OCI-LY7 (cell line): ENCODE results near the gene AIP. TPM values are rescaled to one million over a fixed set of nuclear protein-coding genes. Genes with fewer than 3 reads are reported as not detected.
"Not testable (repeated sequence)": the region's sequence is repeated elsewhere in the genome, so short reads cannot be mapped to it uniquely, and the experiment has no call there.

Source experiments
- BruUV-seq: library from RNA; stranded (reverse); fragments of 400-500 nt; replicated peaks from 2 replicates; lab custom pipeline; 2021; lab: Mats Ljungman, UMichigan
- CTCF ChIA-PET: fragments of 300-600 bp; sonication (Branson Sonifier 250); formaldehyde crosslinking; loops from one replicate; lab custom pipeline; 2022; ENCODE audit warnings: antibody characterized with exemption; ENCODE audit not compliant: unreplicated experiment; lab: Charles Lee
- POLR2A ChIA-PET: fragments of 300-600 bp; sonication (Branson Sonifier 250); formaldehyde crosslinking; loops from one replicate; lab custom pipeline; 2022; ENCODE audit warnings: antibody characterized with exemption; lab: Charles Lee
- DNase-seq: peaks from one replicate; pipeline ENCODE4 v3.0.0-alpha.2; 2015; ENCODE audit warnings: low spot score
- H2AFZ ChIP-seq: fragments of 200-600 bp; sonication (generic), shearing (Covaris generic); 2 replicates; pipeline ENCODE4 v1.6.1; 2014; ENCODE audit warnings: mild to moderate bottlenecking, antibody characterized with exemption, low read length, moderate library complexity
- H3K27ac ChIP-seq: fragments of 200-600 bp; sonication (generic); 2 replicates; pipeline ENCODE4 v1.5.1; 2014; ENCODE audit warnings: mixed run types, low read depth, mild to moderate bottlenecking, moderate library complexity, low read length, inconsistent platforms; ENCODE audit not compliant: poor library complexity, severe bottlenecking
- H3K36me3 ChIP-seq: fragments of 200-600 bp; sonication (generic); 2 replicates; pipeline ENCODE4 v1.6.1; 2014; ENCODE audit warnings: mild to moderate bottlenecking, antibody characterized with exemption, low read length, moderate library complexity, mixed read lengths; ENCODE audit not compliant: insufficient read depth
- H3K4me1 ChIP-seq: fragments of 200-600 bp; sonication (generic); 2 replicates; pipeline ENCODE4 v1.5.1; 2014; ENCODE audit warnings: mild to moderate bottlenecking, low read length; ENCODE audit not compliant: insufficient read depth, poor library complexity, severe bottlenecking
- H3K4me2 ChIP-seq: fragments of 200-600 bp; sonication (generic); 2 replicates; pipeline ENCODE4 v1.6.1; 2014; ENCODE audit warnings: mild to moderate bottlenecking, low read length
- H3K4me3 ChIP-seq: fragments of 200-600 bp; sonication (generic); 2 replicates; pipeline ENCODE4 v1.5.1; 2014; ENCODE audit warnings: mild to moderate bottlenecking, low read depth, low read length; ENCODE audit not compliant: poor library complexity, severe bottlenecking
- H3K79me2 ChIP-seq: fragments of 200-600 bp; sonication (generic); 2 replicates; pipeline ENCODE4 v1.6.1; 2016; ENCODE audit warnings: low read depth, mild to moderate bottlenecking, low read length, moderate library complexity, mixed read lengths; ENCODE audit not compliant: insufficient read depth
- H3K9me2 ChIP-seq: fragments of 200-600 bp; sonication (generic); 2 replicates; pipeline ENCODE4 v1.6.1; 2016; ENCODE audit warnings: mild to moderate bottlenecking, low read length, mixed read lengths; ENCODE audit not compliant: insufficient read depth
- H3K9me3 ChIP-seq: fragments of 200-600 bp; sonication (generic); 2 replicates; pipeline ENCODE4 v1.6.1; 2014; ENCODE audit warnings: mild to moderate bottlenecking, mixed run types, low read length, mixed read lengths
- H4K20me1 ChIP-seq: fragments of 200-600 bp; sonication (generic); 2 replicates; pipeline ENCODE4 v1.6.1; 2014; ENCODE audit warnings: mild to moderate bottlenecking, antibody characterized with exemption, low read length, moderate library complexity, mixed read lengths; ENCODE audit not compliant: insufficient read depth
- CTCF ChIP-seq: fragments of 200-600 bp; sonication (generic); conservative IDR thresholded peaks from 2 replicates; pipeline ENCODE4 v1.5.1; 2014; ENCODE audit warnings: mild to moderate bottlenecking, antibody characterized with exemption, low read length, moderate library complexity, mixed read lengths
- EZH2phosphoT487 ChIP-seq: fragments of 200-600 bp; sonication (generic); IDR thresholded peaks from 2 replicates; pipeline ENCODE4 v1.6.1; 2018; ENCODE audit warnings: low read depth, borderline replicate concordance, mild to moderate bottlenecking, mixed run types, antibody characterized with exemption, low read length, moderate library complexity, mixed read lengths
- intact Hi-C: fragments of 100-400 bp; cut with micrococcal nuclease; formaldehyde crosslinking; loops from one replicate; pipeline ENCODE4 v1.10.0; 2022; ENCODE audit not compliant: unreplicated experiment
- total RNA-seq, 2 experiments: library from RNA; depleted of rRNA in 1 of 2; stranded (reverse); fragments of >200 nt in 1 of 2; shearing (Covaris generic) in 1 of 2; gene quantifications; 2 replicates each; pipeline ENCODE4 v1.2.3, GENCODE V29; 2014 to 2022

The AIP gene
- total RNA-seq, 2 experiments from 2014 or later: 112 to 125 TPM

DNA sequence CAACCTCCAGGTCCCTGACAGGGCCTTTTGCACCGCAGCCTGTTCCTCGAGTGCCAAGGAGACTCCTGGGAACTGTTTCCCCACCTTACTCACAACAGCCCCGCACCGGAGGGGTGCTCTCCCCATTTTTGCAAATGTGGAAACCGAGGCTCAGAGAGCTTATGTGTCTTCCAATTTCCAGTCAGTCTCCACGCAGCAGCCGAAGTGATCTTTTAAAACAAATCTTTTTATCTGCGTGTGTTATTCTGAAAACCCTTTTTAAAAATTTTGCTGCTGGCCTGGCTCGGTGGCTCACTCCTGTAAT is 13.4 kb upstream of the AIP start:
- H3K4me1 ChIP-seq: peaks cover 49% of the 10 kb centered on the region
- peak overlapping the region; percentile 61; the same call in 1 of the 2 replicates for H2AFZ ChIP-seq
- no peaks in the 10 kb centered on the region for H3K9me3 ChIP-seq
- H3K79me2 ChIP-seq: peaks cover 23% of the 10 kb centered on the region; the same call in 1 of the 2 replicates
- no peaks in the 10 kb centered on the region for H3K9me2 ChIP-seq
- no peaks in the 10 kb centered on the region for H3K36me3 ChIP-seq
- TF ChIP-seq EZH2phosphoT487 (no peak), CTCF (peak; percentile 41; the same call in 1 of the 2 replicates)
- ChIA-PET CTCF (no interaction called here), POLR2A (interaction anchor here (1.2 to 4.2 kb wide), 4 partner anchors 9 to 32 kb away, joined by 3 to 20 read pairs (median 12); partner anchors contain the start of gene PTPRCAP)
- H3K27ac ChIP-seq: no peak overlapping the region
- DNase-seq: no peak
- peak overlapping the region; percentile 78 for H3K4me2 ChIP-seq
- H4K20me1 ChIP-seq: no peaks in the 10 kb centered on the region
- intact Hi-C loops: loop anchor here (1.0 to 5.0 kb wide), 4 partner anchors 32 to 117 kb away; partner anchors contain the start of genes POLD4 and PTPRCAP
- no TSS peak for BruUV-seq
- H3K4me3 ChIP-seq: peak overlapping the region; percentile 87

DNA sequence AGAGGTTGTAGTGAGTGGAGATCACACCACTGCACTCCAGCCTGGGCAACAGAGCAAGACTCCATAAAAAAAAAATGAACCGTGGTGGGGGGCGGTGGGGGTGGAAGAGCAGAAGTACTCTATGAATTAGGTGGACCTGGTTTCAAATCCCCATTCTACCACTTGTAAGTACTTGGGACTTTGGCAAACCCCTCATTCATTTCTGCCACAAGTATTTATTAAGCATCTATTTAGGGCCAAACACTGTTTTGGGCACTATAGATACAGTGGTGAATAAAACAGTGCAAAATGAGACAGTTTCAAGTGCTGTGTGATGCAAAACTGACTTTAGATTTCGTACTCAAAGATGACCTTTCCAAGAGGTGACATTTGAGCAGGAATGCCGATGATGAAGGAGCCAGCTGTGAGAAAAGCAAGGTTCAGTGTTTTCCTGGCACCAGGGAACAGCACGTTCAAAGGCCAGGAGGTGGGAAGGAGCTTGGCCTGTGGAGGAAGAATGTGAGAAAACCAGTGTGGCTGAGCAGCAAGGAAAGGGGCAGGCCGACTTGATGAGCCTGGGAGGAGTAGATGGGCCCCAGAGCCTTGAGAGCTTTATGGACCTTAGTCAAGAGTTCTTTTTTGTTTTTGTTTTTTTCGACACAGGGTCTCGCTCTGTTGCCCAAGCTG is 12.4 kb upstream of the AIP start:
- DNase-seq: no peak
- TF ChIP-seq EZH2phosphoT487: no peak
- TF ChIP-seq CTCF: no peak
- no peaks in the 10 kb centered on the region for H4K20me1 ChIP-seq
- CTCF ChIA-PET: no interaction called here
- H3K27ac ChIP-seq: no peak overlapping the region
- H2AFZ ChIP-seq: no peak overlapping the region
- no peaks in the 10 kb centered on the region for H3K9me2 ChIP-seq
- intact Hi-C loops: no loop called here
- H3K4me2 ChIP-seq: 0 out of 2 replicates have a peak overlapping the region, but pooled peaks have one; percentile 13
- H3K4me3 ChIP-seq: no peak overlapping the region
- no peaks in the 10 kb centered on the region for H3K9me3 ChIP-seq
- POLR2A ChIA-PET: interaction anchor here (0.6 to 4.2 kb wide), 5 partner anchors 12 to 230 kb away, joined by 3 to 13 read pairs (median 4); partner anchors contain the start of gene AIP
- H3K4me1 ChIP-seq: peaks cover 45% of the 10 kb centered on the region
- H3K79me2 ChIP-seq: peaks cover 16% of the 10 kb centered on the region; the same call in 1 of the 2 replicates
- no TSS peak for BruUV-seq
- H3K36me3 ChIP-seq: no peaks in the 10 kb centered on the region

- Histone ChIP-seq H3K4me2 (no peak overlapping the region), H3K79me2 (peaks cover 10% of the 10 kb centered on the region; the same call in 1 of the 2 replicates), H3K27ac (no peak overlapping the region), H3K9me3 (no peaks in the 10 kb centered on the region), H3K36me3 (no peaks in the 10 kb centered on the region), H3K4me1 (peaks cover 23% of the 10 kb centered on the region), H3K4me3 (no peak overlapping the region), H3K9me2 (no peaks in the 10 kb centered on the region), H2AFZ (no peak overlapping the region), H4K20me1 (no peaks in the 10 kb centered on the region)
- TF ChIP-seq CTCF (no peak), EZH2phosphoT487 (no peak)
- intact Hi-C loops: no loop called here
- ChIA-PET POLR2A (interaction anchor here (0.6 kb wide), 1 partner anchor 33 kb away, joined by 3 read pairs; no protein-coding TSS in a partner anchor), CTCF (no interaction called here)
- BruUV-seq: no TSS peak
- no peak for DNase-seq
Measured at GRCh38 chr11:67472882-67473281, 9.9 kb upstream of the AIP start.

GRCh38 chr11:67476692-67477091 is 6.1 kb upstream of the AIP start:
- H2AFZ ChIP-seq, CTCF ChIA-PET, H3K27ac ChIP-seq, H3K4me1 ChIP-seq, H3K79me2 ChIP-seq, POLR2A ChIA-PET, DNase-seq, H3K9me3 ChIP-seq, BruUV-seq, H3K4me2 ChIP-seq, H3K36me3 ChIP-seq, intact Hi-C loops, H3K4me3 ChIP-seq, H4K20me1 ChIP-seq, H3K9me2 ChIP-seq: not testable (repeated sequence)
